Measurements from ENCODE around the gene CRCP.
"Not testable (repeated sequence)": the region's sequence is repeated elsewhere in the genome, so short reads cannot be mapped to it uniquely, and the experiment has no call there.

The CRCP gene

GRCh38 chr7:66156035-66156434 lies 41.4 kb downstream of the CRCP start:
- DNase-seq (ENCODE audit: low spot score) = not testable (repeated sequence)

GRCh38 chr7:66157060-66157459 lies 42.4 kb downstream of the CRCP start:
- no peak for DNase-seq (ENCODE audit: low spot score)

GRCh38 chr7:66162622-66163021 lies 48.0 kb downstream of the CRCP start:
- no peak for DNase-seq (ENCODE audit: low spot score)

- DNase-seq (ENCODE audit: low spot score) = no peak
Observed at GRCh38 chr7:66163186-66163610, 48.6 kb downstream of the CRCP start.

GRCh38 chr7:66164356-66164755 lies 49.7 kb downstream of the CRCP start:
- DNase-seq (ENCODE audit: low spot score) = no peak

- peak; percentile 56 for DNase-seq (ENCODE audit: low spot score)
Observed at GRCh38 chr7:66167773-66168387, 53.2 kb downstream of the CRCP start.

- DNase-seq (ENCODE audit: low spot score) = no peak
Observed at GRCh38 chr7:66169616-66170015, 55.0 kb downstream of the CRCP start.

- no peak for DNase-seq (ENCODE audit: low spot score)
Observed at GRCh38 chr7:66170309-66171231, 55.9 kb downstream of the CRCP start.

- DNase-seq (ENCODE audit: low spot score) = not testable (repeated sequence)
Observed at GRCh38 chr7:66172536-66173401, 58.1 kb downstream of the CRCP start.

GRCh38 chr7:66173856-66174255 lies 59.2 kb downstream of the CRCP start:
- DNase-seq (ENCODE audit: low spot score) = no peak

- DNase-seq (ENCODE audit: low spot score) = not testable (repeated sequence)
Observed at GRCh38 chr7:66175006-66175405, 60.4 kb downstream of the CRCP start.

- no peak for DNase-seq (ENCODE audit: low spot score)
Observed at GRCh38 chr7:66176914-66177313, 62.3 kb downstream of the CRCP start.

- DNase-seq (ENCODE audit: low spot score) = no peak
Observed at GRCh38 chr7:66178258-66178657, 63.6 kb downstream of the CRCP start.

- no peak for DNase-seq (ENCODE audit: low spot score)
Observed at GRCh38 chr7:66181329-66181728, 66.7 kb downstream of the CRCP start.

- DNase-seq (ENCODE audit: low spot score) = no peak
Observed at GRCh38 chr7:66181845-66182244, 67.2 kb downstream of the CRCP start.

GRCh38 chr7:66182920-66183319 lies 68.3 kb downstream of the CRCP start:
- no peak for DNase-seq (ENCODE audit: low spot score)

GRCh38 chr7:66183700-66184099 lies 69.1 kb downstream of the CRCP start:
- peak; percentile 85 for DNase-seq (ENCODE audit: low spot score)

GRCh38 chr7:66185680-66186187 lies 71.1 kb downstream of the CRCP start:
- no peak for DNase-seq (ENCODE audit: low spot score)

GRCh38 chr7:66186991-66187390 lies 72.3 kb downstream of the CRCP start:
- no peak for DNase-seq (ENCODE audit: low spot score)

- DNase-seq (ENCODE audit: low spot score) = no peak
Observed at GRCh38 chr7:66187905-66188304, 73.3 kb downstream of the CRCP start.

- DNase-seq (ENCODE audit: low spot score) = no peak
Observed at GRCh38 chr7:66188645-66189044, 74.0 kb downstream of the CRCP start.

Data from hepatic stellate cell (primary cell).